ENCODE measurements around the gene TSHZ2.

GRCh38 chr20:53159160-53159559 is 187.0 kb downstream of the TSHZ2 start:
- no peak for TF ChIP-seq POLR2A (IDR thresholded peaks at IDR 0.05)
- no peak for TF ChIP-seq CTCF (IDR thresholded peaks at IDR 0.05 in 4 of 5, conservative IDR thresholded peaks at IDR 0.05 in 1 of 5)
